H1 (cell line): ENCODE measurements around the gene RAP2A.

ENCODE experiments used
- BRCA1 ChIP-seq: IDR thresholded peaks from 2 replicates; pipeline ENCODE4 v1.6.1; 2012; ENCODE audit warnings: low read depth, low read length, improper control_type of control experiment
- EP300 ChIP-seq, 2 experiments: IDR thresholded peaks; 1 replicate in 1 of 2; 2 replicates in 1 of 2; pipeline ENCODE4 v1.6.1; 2011 to 2012; ENCODE audit warnings: low read depth in 2 of 2, low read length in 2 of 2, mild to moderate bottlenecking in 2 of 2, borderline replicate concordance in 1 of 2, inconsistent platforms in 1 of 2, moderate library complexity in 1 of 2
- SP1 ChIP-seq: IDR thresholded peaks from 2 replicates; pipeline ENCODE4 v1.6.1; 2011; ENCODE audit warnings: low read depth, low read length
- TAF7 ChIP-seq: optimal IDR thresholded peaks from 2 replicates; pipeline ENCODE3; 2011; ENCODE audit warnings: low read depth, mild to moderate bottlenecking, inconsistent platforms, low read length, moderate library complexity, borderline replicate concordance

- TF ChIP-seq EP300 (IDR thresholded peaks at IDR 0.05; ENCODE audit: borderline replicate concordance in 1 of 2, low read depth in 2 of 2, low read length in 2 of 2) = no peak
- TF ChIP-seq TAF7 = no peak
- TF ChIP-seq SP1 = no peak
- no peak for TF ChIP-seq BRCA1
Measured at GRCh38 chr13:97429681-97430081, 4.3 kb upstream of the RAP2A start.
